HCT116 (cell line): ENCODE results near the gene OR9Q2. TPM values are rescaled to one million over a fixed set of nuclear protein-coding genes. Genes with fewer than 3 reads are reported as not detected.

Experiments
- ATAC-seq: fragments of 200-7000 bp; cut with Tn5 transposase; 2 replicates; pipeline ENCODE4 v1.9.1; 2020; ENCODE audit warnings: mild to moderate bottlenecking, moderate library complexity
- BruUV-seq: library from RNA; stranded (reverse); fragments of 400-500 nt; replicated peaks from 2 replicates; lab custom pipeline; 2021; lab: Mats Ljungman, UMichigan
- CTCF ChIA-PET: fragments of 300-600 bp; sonication (Branson Sonifier 250); formaldehyde crosslinking; loops from one replicate; lab custom pipeline; 2021; ENCODE audit warnings: antibody characterized with exemption; lab: Charles Lee
- POLR2A ChIA-PET: fragments of 300-600, 350-600 bp; sonication (Branson Sonifier 250); formaldehyde crosslinking; loops from one replicate; lab custom pipeline; 2021; ENCODE audit warnings: antibody characterized with exemption; lab: Charles Lee
- RAD21 ChIA-PET, 2 experiments: fragments of 300-600 bp; sonication (Branson Sonifier 250); formaldehyde crosslinking; loops; one replicate each; lab custom pipeline; 2023; ENCODE audit warnings: low total read pairs in 2 of 2; ENCODE audit not compliant: uncharacterized antibody in 2 of 2, unreplicated experiment in 2 of 2, low non-redundant PET in 1 of 2; lab: Charles Lee
- DNase-seq: peaks from one replicate; pipeline ENCODE4 v3.0.0-alpha.2; 2010; ENCODE audit warnings: low read depth, low spot score
- H2AFZ ChIP-seq: fragments of 200-600 bp; shearing (Covaris generic), sonication (generic); 2 replicates; pipeline ENCODE4 v1.6.1; 2017; ENCODE audit warnings: low read depth, mixed run types, mixed read lengths, antibody characterized with exemption, low read length; ENCODE audit not compliant: poor library complexity, severe bottlenecking
- H3K27ac ChIP-seq: 2 replicates; pipeline ENCODE4 v1.5.1; 2012; ENCODE audit warnings: low read depth, low read length
- H3K27me3 ChIP-seq: fragments of 200-600 bp; sonication (generic); 2 replicates; pipeline ENCODE4 v1.6.1; 2016; ENCODE audit warnings: mixed run types, low read length, mixed read lengths; ENCODE audit not compliant: insufficient read depth
- H3K36me3 ChIP-seq, 2 experiments: fragments of 200-500 bp in 1 of 2; fragments of 200-600 bp in 1 of 2; sonication (Bioruptor generic) in 1 of 2; sonication (generic) in 1 of 2; 2 replicates each; pipeline versions ENCODE4 v1.5.1 to v1.6.1; 2014 to 2016; ENCODE audit warnings: low read length in 2 of 2, inconsistent platforms in 1 of 2, mixed read lengths in 1 of 2, mixed run types in 1 of 2; ENCODE audit not compliant: insufficient read depth in 2 of 2, control insufficient read depth in 1 of 2
- H3K4me1 ChIP-seq, 2 experiments: fragments of 200-600 bp in 1 of 2; sonication (generic) in 1 of 2; 2 replicates each; pipeline versions ENCODE4 v1.5.1 to v1.6.1; 2012 to 2017; ENCODE audit warnings: low read length in 2 of 2, inconsistent platforms in 1 of 2, mild to moderate bottlenecking in 1 of 2, mixed read lengths in 1 of 2, mixed run types in 1 of 2, moderate library complexity in 1 of 2; ENCODE audit not compliant: insufficient read depth in 2 of 2, control insufficient read depth in 1 of 2
- H3K4me2 ChIP-seq: fragments of 200-600 bp; sonication (generic); 2 replicates; pipeline ENCODE4 v1.6.1; 2017; ENCODE audit warnings: mixed run types, low read length, mixed read lengths
- H3K4me3 ChIP-seq, 2 experiments: fragments of 200-600 bp in 1 of 2; sonication (generic) in 1 of 2; replicated peaks in 1 of 2; 2 replicates each; pipeline ENCODE4 v1.5.1; 2011 to 2016; ENCODE audit warnings: low read length in 2 of 2, control low read depth in 1 of 2, low read depth in 1 of 2, mild to moderate bottlenecking in 1 of 2, mixed read lengths in 1 of 2, mixed run types in 1 of 2
- H3K79me2 ChIP-seq: fragments of 200-600 bp; sonication (generic); 2 replicates; pipeline ENCODE4 v1.6.1; 2017; ENCODE audit warnings: mild to moderate bottlenecking, mixed run types, low read length, moderate library complexity, mixed read lengths; ENCODE audit not compliant: insufficient read depth
- H3K9ac ChIP-seq: fragments of 200-600 bp; sonication (generic); 2 replicates; pipeline ENCODE4 v1.6.1; 2016; ENCODE audit warnings: low read length, mixed read lengths
- H3K9me2 ChIP-seq: fragments of 200-600 bp; sonication (generic), shearing (Covaris generic); 2 replicates; pipeline ENCODE4 v1.6.1; 2017; ENCODE audit warnings: mixed run types, mild to moderate bottlenecking, moderate library complexity; ENCODE audit not compliant: insufficient read depth
- H3K9me3 ChIP-seq, 2 experiments: fragments of 200-500 bp in 1 of 2; fragments of 200-600 bp in 1 of 2; sonication (Bioruptor generic) in 1 of 2; sonication (generic) in 1 of 2; 2 replicates each; pipeline ENCODE4 v1.6.1; 2014 to 2017; ENCODE audit warnings: low read length in 2 of 2, mixed read lengths in 2 of 2, inconsistent platforms in 1 of 2, low read depth in 1 of 2, mild to moderate bottlenecking in 1 of 2, mixed run types in 1 of 2, moderate library complexity in 1 of 2; ENCODE audit not compliant: control insufficient read depth in 1 of 2, insufficient read depth in 1 of 2
- H4K20me1 ChIP-seq: fragments of 200-600 bp; sonication (generic), shearing (Covaris generic); 2 replicates; pipeline ENCODE4 v1.6.1; 2017; ENCODE audit warnings: mixed run types, mild to moderate bottlenecking, moderate library complexity; ENCODE audit not compliant: insufficient read depth
- CBX3 ChIP-seq: IDR thresholded peaks from 2 replicates; pipeline ENCODE4 v1.6.1; 2012; ENCODE audit warnings: low read depth
- CEBPB ChIP-seq: IDR thresholded peaks from 2 replicates; pipeline ENCODE4 v1.6.1; 2012; ENCODE audit warnings: low read depth
- EZH2 ChIP-seq: fragments of 200-600 bp; sonication (generic); IDR thresholded peaks from 2 replicates; pipeline ENCODE4 v1.6.1; 2017; ENCODE audit warnings: antibody characterized with exemption, mixed run types
- JUND ChIP-seq: IDR thresholded peaks from 2 replicates; pipeline ENCODE4 v1.6.1; 2012
- MAX ChIP-seq: IDR thresholded peaks from 2 replicates; pipeline ENCODE4 v1.6.1; 2012
- RAD21 ChIP-seq: IDR thresholded peaks from 2 replicates; pipeline ENCODE4 v1.6.1; 2012; ENCODE audit warnings: low read depth, mild to moderate bottlenecking
- REST ChIP-seq: IDR thresholded peaks from 2 replicates; pipeline ENCODE4 v1.6.1; 2012; ENCODE audit warnings: low read depth
- SIN3A ChIP-seq: IDR thresholded peaks from 2 replicates; pipeline ENCODE4 v1.6.1; 2012; ENCODE audit warnings: low read depth
- SRF ChIP-seq: IDR thresholded peaks from 2 replicates; pipeline ENCODE4 v1.6.1; 2012; ENCODE audit warnings: low read depth
- TCF7L2 ChIP-seq: IDR thresholded peaks from 2 replicates; pipeline ENCODE4 v1.7.0; 2011; ENCODE audit warnings: borderline replicate concordance, inconsistent platforms; ENCODE audit not compliant: insufficient read depth, insufficient read length; ENCODE audit errors: extremely low read depth
- YY1 ChIP-seq: IDR thresholded peaks from 2 replicates; pipeline ENCODE4 v1.6.1; 2011; ENCODE audit warnings: low read length, low read depth, moderate library complexity, mild to moderate bottlenecking; ENCODE audit not compliant: insufficient replicate concordance; ENCODE audit errors: extremely low read depth
- ZFX ChIP-seq: fragments of 450-650 bp; IDR thresholded peaks from 2 replicates; pipeline ENCODE4 v1.6.1; 2017
- ZNF274 ChIP-seq: fragments of 200-500 bp; sonication (Bioruptor generic); IDR thresholded peaks from 2 replicates; pipeline ENCODE4 v1.6.1; 2014; ENCODE audit warnings: mild to moderate bottlenecking, low read depth, low read length, inconsistent platforms
- intact Hi-C: fragments of 100-400 bp; cut with micrococcal nuclease; formaldehyde crosslinking; loops from 2 replicates; pipeline ENCODE4 v1.10.0; 2022
- total RNA-seq: library from RNA; stranded (reverse); gene quantifications from one replicate; pipeline ENCODE4 v1.2.1, GENCODE V29; 2021; ENCODE audit not compliant: unreplicated experiment
- TF ChIP-seq, protein P1 (sequence below), 3 experiments: fragments of 200-600 bp in 1 of 3; sonication (generic) in 1 of 3; IDR thresholded peaks in 2 of 3; conservative IDR thresholded peaks in 1 of 3; 2 replicates each; pipeline ENCODE4 v1.5.1; 2012 to 2017; ENCODE audit warnings: low read depth in 2 of 3, low read length in 2 of 3, antibody characterized with exemption in 1 of 3, borderline replicate concordance in 1 of 3, control low read depth in 1 of 3, mild to moderate bottlenecking in 1 of 3, mixed read lengths in 1 of 3, mixed run types in 1 of 3, moderate library complexity in 1 of 3; ENCODE audit not compliant: insufficient read depth in 1 of 3

The OR9Q2 gene
- total RNA-seq, 1 experiment from 2014 or later, result not detected

- Histone ChIP-seq H3K27me3 (no peaks in the 10 kb centered on the region), H3K79me2 (no peaks in the 10 kb centered on the region), H3K9me2 (no peaks in the 10 kb centered on the region), H3K36me3 (no peaks in the 10 kb centered on the region), H2AFZ (no peak overlapping the region), H4K20me1 (no peaks in the 10 kb centered on the region), H3K27ac (no peak overlapping the region)
- ChIA-PET POLR2A (no interaction called here), CTCF (no interaction called here)
- intact Hi-C loops, result no loop called here
- no peak for DNase-seq
- TF ChIP-seq ZFX, result no peak
- no peak for TF ChIP-seq CEBPB
- TF ChIP-seq MAX, result no peak
- TF ChIP-seq, protein P1, sequence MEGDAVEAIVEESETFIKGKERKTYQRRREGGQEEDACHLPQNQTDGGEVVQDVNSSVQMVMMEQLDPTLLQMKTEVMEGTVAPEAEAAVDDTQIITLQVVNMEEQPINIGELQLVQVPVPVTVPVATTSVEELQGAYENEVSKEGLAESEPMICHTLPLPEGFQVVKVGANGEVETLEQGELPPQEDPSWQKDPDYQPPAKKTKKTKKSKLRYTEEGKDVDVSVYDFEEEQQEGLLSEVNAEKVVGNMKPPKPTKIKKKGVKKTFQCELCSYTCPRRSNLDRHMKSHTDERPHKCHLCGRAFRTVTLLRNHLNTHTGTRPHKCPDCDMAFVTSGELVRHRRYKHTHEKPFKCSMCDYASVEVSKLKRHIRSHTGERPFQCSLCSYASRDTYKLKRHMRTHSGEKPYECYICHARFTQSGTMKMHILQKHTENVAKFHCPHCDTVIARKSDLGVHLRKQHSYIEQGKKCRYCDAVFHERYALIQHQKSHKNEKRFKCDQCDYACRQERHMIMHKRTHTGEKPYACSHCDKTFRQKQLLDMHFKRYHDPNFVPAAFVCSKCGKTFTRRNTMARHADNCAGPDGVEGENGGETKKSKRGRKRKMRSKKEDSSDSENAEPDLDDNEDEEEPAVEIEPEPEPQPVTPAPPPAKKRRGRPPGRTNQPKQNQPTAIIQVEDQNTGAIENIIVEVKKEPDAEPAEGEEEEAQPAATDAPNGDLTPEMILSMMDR (IDR thresholded peaks at IDR 0.05 in 2 of 3, conservative IDR thresholded peaks at IDR 0.05 in 1 of 3; ENCODE audit: borderline replicate concordance in 1 of 3, insufficient read depth in 1 of 3, low read depth in 2 of 3, low read length in 2 of 3), result no peak
- TF ChIP-seq SRF, result no peak
- no peak for TF ChIP-seq SIN3A
- no peak for TF ChIP-seq REST
- no peak for TF ChIP-seq ZNF274
- no peak for TF ChIP-seq YY1
- no peak for TF ChIP-seq EZH2
- TF ChIP-seq TCF7L2, result no peak
- TF ChIP-seq RAD21, result no peak
- TF ChIP-seq JUND, result no peak
- TF ChIP-seq CBX3, result no peak
- TF ChIP-seq, all 23 proteins: peak for 0
- H3K4me1 ChIP-seq, result no peaks in the 10 kb centered on the region
- no peaks in the 10 kb centered on the region for H3K9me3 ChIP-seq
- no peak for ATAC-seq
- RAD21 ChIA-PET, result no interaction called here
- no peak overlapping the region for H3K4me2 ChIP-seq
- BruUV-seq, result no TSS peak
- H3K4me3 ChIP-seq, result no peak overlapping the region
- H3K9ac ChIP-seq, result no peak overlapping the region
Observed at GRCh38 chr11:58195939-58196338, 7.1 kb downstream of the OR9Q2 start.
